B cell (primary cell): ENCODE results near the gene CLCA1. TPM values are rescaled to one million over a fixed set of nuclear protein-coding genes. Genes with fewer than 3 reads are reported as not detected.
"Not testable (repeated sequence)": the region's sequence is repeated elsewhere in the genome, so short reads cannot be mapped to it uniquely, and the experiment has no call there.

Source experiments
- ATAC-seq: fragments of 200-7000 bp; cut with Tn5 transposase; one replicate; pipeline ENCODE4 v1.10.0; 2021; ENCODE audit warnings: low read depth, mild to moderate bottlenecking, moderate number of reproducible peaks, moderate library complexity
- CTCF ChIA-PET: fragments of 350-600 bp; sonication (Branson Sonifier 250); formaldehyde crosslinking; loops from one replicate; lab custom pipeline; 2021; ENCODE audit warnings: antibody characterized with exemption, inconsistent platforms; lab: Charles Lee
- POLR2A ChIA-PET: fragments of 350-600 bp; sonication (Branson Sonifier 250); formaldehyde crosslinking; loops from one replicate; lab custom pipeline; 2021; ENCODE audit warnings: antibody characterized with exemption; lab: Charles Lee
- DNase-seq: peaks from one replicate; pipeline ENCODE4 v3.0.0; 2013
- H2AFZ ChIP-seq: 2 replicates; pipeline ENCODE4 v1.6.1; 2012; ENCODE audit warnings: mild to moderate bottlenecking, low read depth, low read length; ENCODE audit not compliant: insufficient read depth, poor library complexity, severe bottlenecking
- H3K27ac ChIP-seq, 2 donors: 1 replicate in 1 of 2; 2 replicates in 1 of 2; pipeline ENCODE4 v1.5.1; 2012 to 2013; ENCODE audit warnings: low read length in 2 of 2, mild to moderate bottlenecking in 2 of 2, moderate library complexity in 1 of 2
- H3K27me3 ChIP-seq, 4 experiments: fragments of 200-600 bp in 1 of 4; sonication (generic) in 1 of 4; replicated peaks in 1 of 4; 1 replicate in 2 of 4; 2 replicates in 2 of 4; pipeline versions ENCODE4 v1.6.1 to v1.7.0; 2013 to 2016; ENCODE audit warnings: low read length in 3 of 4, mild to moderate bottlenecking in 2 of 4, mixed read lengths in 1 of 4, moderate library complexity in 1 of 4; ENCODE audit not compliant: insufficient read depth in 4 of 4, control insufficient read depth in 3 of 4; ENCODE audit errors: control extremely low read depth in 1 of 4
- H3K36me3 ChIP-seq, 2 experiments: replicated peaks in 1 of 2; 1 replicate in 1 of 2; 2 replicates in 1 of 2; pipeline versions ENCODE4 v1.6.1 to v1.7.1; 2013; ENCODE audit warnings: low read length in 1 of 2; ENCODE audit not compliant: insufficient read depth in 2 of 2, control insufficient read depth in 1 of 2; ENCODE audit errors: control extremely low read depth in 1 of 2, extremely low read depth in 1 of 2
- H3K4me1 ChIP-seq, 2 donors: fragments of 200-600 bp in 1 of 2; sonication (generic) in 1 of 2; 1 replicate in 1 of 2; 2 replicates in 1 of 2; pipeline versions ENCODE4 v1.5.1 to v1.6.1; 2013 to 2017; ENCODE audit warnings: low read length in 2 of 2; ENCODE audit not compliant: control insufficient read depth in 2 of 2, insufficient read depth in 2 of 2
- H3K4me2 ChIP-seq: replicated peaks from 2 replicates; pipeline ENCODE3; 2012; ENCODE audit warnings: mild to moderate bottlenecking, low read depth, low read length; ENCODE audit not compliant: poor library complexity, severe bottlenecking
- H3K4me3 ChIP-seq, 5 experiments: fragments of 200-600 bp in 1 of 5; sonication (generic) in 1 of 5; 1 replicate in 3 of 5; 2 replicates in 2 of 5; pipeline versions ENCODE4 v1.5.1 to v1.7.0; 2011 to 2016; ENCODE audit warnings: low read length in 4 of 5, mild to moderate bottlenecking in 4 of 5, low read depth in 2 of 5, control low read depth in 1 of 5, moderate library complexity in 1 of 5; ENCODE audit not compliant: insufficient read depth in 1 of 5; ENCODE audit errors: control extremely low read depth in 1 of 5, extremely low read depth in 1 of 5
- H3K79me2 ChIP-seq: fragments of 200-600 bp; sonication (generic); one replicate; pipeline ENCODE4 v1.6.0; 2016; ENCODE audit warnings: low read length; ENCODE audit not compliant: control insufficient read depth, insufficient read depth
- H3K9ac ChIP-seq: fragments of 200-600 bp; sonication (generic); 2 replicates; pipeline ENCODE4 v1.6.1; 2017; ENCODE audit warnings: mild to moderate bottlenecking, low read length, moderate library complexity
- H3K9me3 ChIP-seq, 3 donors: one replicate each; pipeline versions ENCODE4 v1.6.1 to v1.7.1; 2013; ENCODE audit warnings: low read length in 2 of 3; ENCODE audit not compliant: control insufficient read depth in 2 of 3, insufficient read depth in 1 of 3; ENCODE audit errors: control extremely low read depth in 1 of 3
- H4K20me1 ChIP-seq: 2 replicates; pipeline ENCODE4 v1.6.0; 2012; ENCODE audit warnings: mild to moderate bottlenecking, low read length; ENCODE audit not compliant: insufficient read depth, control insufficient read depth, poor library complexity, severe bottlenecking
- H3K27ac Mint-ChIP-seq: one replicate; pipeline ENCODE4 v1.8.0; 2021; ENCODE audit warnings: mixed read lengths
- H3K27me3 Mint-ChIP-seq: one replicate; pipeline ENCODE4 v1.8.0; 2021; ENCODE audit warnings: mixed read lengths
- H3K4me1 Mint-ChIP-seq: one replicate; pipeline ENCODE4 v1.8.0; 2021; ENCODE audit warnings: mixed read lengths
- H3K4me3 Mint-ChIP-seq: one replicate; pipeline ENCODE4 v1.8.0; 2021; ENCODE audit warnings: mixed read lengths
- H3K9me3 Mint-ChIP-seq: one replicate; pipeline ENCODE4 v1.8.0; 2022; ENCODE audit warnings: mixed read lengths; ENCODE audit not compliant: insufficient read depth
- EZH2 ChIP-seq: IDR thresholded peaks from 2 replicates; pipeline ENCODE4 v1.6.1; 2012; ENCODE audit warnings: borderline replicate concordance, low read depth, mild to moderate bottlenecking, moderate library complexity, low read length; ENCODE audit not compliant: insufficient read depth, poor library complexity, severe bottlenecking
- WGBS: methylation state at CpG from one replicate; pipeline ENCODE4 v1.1.5; 2013; ENCODE audit warnings: missing lambda C conversion rate; ENCODE audit not compliant: insufficient coverage; 5-methylcytosine and 5-hydroxymethylcytosine counted together
- intact Hi-C: fragments of 100-400 bp; cut with micrococcal nuclease; formaldehyde crosslinking; loops from one replicate; pipeline ENCODE4 v1.10.0; 2022
- polyA plus RNA-seq: library from polyadenylated mRNA; depleted of rRNA; stranded (reverse); fragments of >200 nt; gene quantifications from 2 replicates; pipeline ENCODE4 v1.2.3, GENCODE V29; 2012
- total RNA-seq, 2 donors: library from RNA; stranded (reverse); fragments of 120-200 nt in 1 of 2; gene quantifications; 1 replicate in 1 of 2; 2 replicates in 1 of 2; pipeline versions ENCODE4 v1.2.3 to v1.2.4, GENCODE V29; 2013 to 2022
- TF ChIP-seq, protein P1 (sequence below): fragments of 200-600 bp; IDR thresholded peaks from one replicate; pipeline ENCODE4 v1.8.0; 2022; ENCODE audit warnings: antibody characterized with exemption, mild to moderate bottlenecking

Gene CLCA1
- total and polyA plus RNA-seq, 2 donors (not counting 1 experiment from before 2014, with no cell fraction given) = not detected

DNA sequence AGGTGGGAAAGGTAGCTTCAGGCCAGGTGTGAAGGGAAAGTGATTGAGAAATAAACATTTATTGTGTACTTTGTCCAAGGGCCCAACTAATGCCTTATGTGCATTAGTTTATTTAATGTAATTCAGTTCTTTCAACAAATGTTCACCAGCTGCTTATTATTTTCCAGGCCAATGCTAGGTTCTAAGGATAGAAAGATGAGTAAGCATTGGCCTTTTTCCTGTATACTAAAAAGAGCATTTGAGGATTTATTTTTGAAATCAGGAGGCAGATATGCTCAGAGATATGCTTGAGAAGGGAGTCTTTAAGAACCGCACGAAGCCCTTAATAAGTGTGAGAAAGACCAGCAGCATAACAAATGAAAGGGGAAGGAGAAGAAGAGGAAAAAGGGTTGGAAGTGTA, 32.0 kb downstream of the CLCA1 start:
- ATAC-seq (no peak), DNase-seq (no peak)
- no peaks in the 10 kb centered on the region for H3K9me3 ChIP-seq
- peaks cover 8% of the 10 kb centered on the region for H3K4me1 Mint-ChIP-seq
- no peaks in the 10 kb centered on the region for H3K36me3 ChIP-seq
- H3K4me1 ChIP-seq = peaks cover 0 to 21% of the 10 kb centered on the region in 2 donors
- H4K20me1 ChIP-seq = no peaks in the 10 kb centered on the region
- H3K4me3 Mint-ChIP-seq = no peak overlapping the region
- intact Hi-C loops = loop anchor here (1.0 to 5.0 kb wide), 3 partner anchors 116 to 332 kb away; partner anchors contain the start of gene SH3GLB1
- no peak overlapping the region for H3K4me3 ChIP-seq
- peaks cover 0 to 11% (median 4%) of the 10 kb centered on the region in 4 experiments for H3K27me3 ChIP-seq
- POLR2A ChIA-PET = no interaction called here
- no peak overlapping the region for H3K4me2 ChIP-seq
- WGBS = 88% methylated on average over 2 of the region's 2 CpGs
- no peak overlapping the region for H3K27ac ChIP-seq
- peaks cover 36% of the 10 kb centered on the region for H3K27me3 Mint-ChIP-seq
- peak overlapping the region; percentile 5 for H2AFZ ChIP-seq
- CTCF ChIA-PET = interaction anchor here (0.7 to 5.4 kb wide), 27 partner anchors 9 to 776 kb away, joined by 3 to 48 read pairs (median 5); partner anchors contain the start of gene ODF2L
- no peak overlapping the region for H3K27ac Mint-ChIP-seq
- H3K9ac ChIP-seq = no peak overlapping the region
- TF ChIP-seq, protein P1, sequence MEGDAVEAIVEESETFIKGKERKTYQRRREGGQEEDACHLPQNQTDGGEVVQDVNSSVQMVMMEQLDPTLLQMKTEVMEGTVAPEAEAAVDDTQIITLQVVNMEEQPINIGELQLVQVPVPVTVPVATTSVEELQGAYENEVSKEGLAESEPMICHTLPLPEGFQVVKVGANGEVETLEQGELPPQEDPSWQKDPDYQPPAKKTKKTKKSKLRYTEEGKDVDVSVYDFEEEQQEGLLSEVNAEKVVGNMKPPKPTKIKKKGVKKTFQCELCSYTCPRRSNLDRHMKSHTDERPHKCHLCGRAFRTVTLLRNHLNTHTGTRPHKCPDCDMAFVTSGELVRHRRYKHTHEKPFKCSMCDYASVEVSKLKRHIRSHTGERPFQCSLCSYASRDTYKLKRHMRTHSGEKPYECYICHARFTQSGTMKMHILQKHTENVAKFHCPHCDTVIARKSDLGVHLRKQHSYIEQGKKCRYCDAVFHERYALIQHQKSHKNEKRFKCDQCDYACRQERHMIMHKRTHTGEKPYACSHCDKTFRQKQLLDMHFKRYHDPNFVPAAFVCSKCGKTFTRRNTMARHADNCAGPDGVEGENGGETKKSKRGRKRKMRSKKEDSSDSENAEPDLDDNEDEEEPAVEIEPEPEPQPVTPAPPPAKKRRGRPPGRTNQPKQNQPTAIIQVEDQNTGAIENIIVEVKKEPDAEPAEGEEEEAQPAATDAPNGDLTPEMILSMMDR = no peak
- no peak for TF ChIP-seq EZH2
- no peaks in the 10 kb centered on the region for H3K9me3 Mint-ChIP-seq
- no peaks in the 10 kb centered on the region for H3K79me2 ChIP-seq

DNA sequence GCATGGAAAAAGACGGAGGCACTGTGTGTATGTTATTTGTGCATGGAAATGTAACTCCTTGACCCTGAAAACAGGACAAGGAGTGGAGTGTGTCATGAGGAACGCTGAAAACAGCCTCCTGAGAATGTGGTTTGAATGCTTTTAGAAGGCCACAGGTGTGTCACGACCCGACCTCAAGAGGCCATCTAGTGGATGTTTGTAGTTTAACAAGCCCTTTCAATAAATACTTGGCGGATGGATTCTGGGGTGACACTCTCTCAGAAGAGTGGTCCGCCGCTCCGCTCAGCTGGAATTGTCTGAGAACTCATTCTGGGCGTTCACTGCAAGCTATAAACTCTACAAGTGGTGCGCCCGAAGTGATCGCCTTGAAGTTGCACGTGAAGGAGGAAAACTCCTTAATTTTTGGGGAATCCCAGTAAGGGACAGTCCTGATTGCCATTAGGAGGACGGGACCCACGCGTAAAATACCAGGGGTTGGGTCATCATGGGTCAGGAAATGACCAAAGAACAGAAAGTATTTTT, 33.5 kb downstream of the CLCA1 start:
- peaks cover 27% of the 10 kb centered on the region for H3K27me3 Mint-ChIP-seq
- H3K9me3 ChIP-seq, H3K79me2 ChIP-seq, H4K20me1 ChIP-seq, H3K9me3 Mint-ChIP-seq, H3K27ac ChIP-seq, H3K36me3 ChIP-seq, POLR2A ChIA-PET, H3K4me1 Mint-ChIP-seq: not testable (repeated sequence)
- H3K4me3 Mint-ChIP-seq = peak overlapping the region; percentile 68
- peak overlapping the region; percentile 40 for H3K9ac ChIP-seq
- peak overlapping the region; percentile 42 for H3K4me2 ChIP-seq
- TF ChIP-seq, protein P1 = peak; percentile 65
- H3K27ac Mint-ChIP-seq = peak overlapping the region; percentile 37
- peaks cover 0 to 21% of the 10 kb centered on the region in 2 donors for H3K4me1 ChIP-seq
- peak overlapping the region; percentile 5 for H2AFZ ChIP-seq
- peak overlapping the region; percentile 11 to 55 (median 48) for H3K4me3 ChIP-seq
- CTCF ChIA-PET = interaction anchor here (0.5 to 5.4 kb wide), 28 partner anchors 9 to 257 kb away, joined by 3 to 48 read pairs (median 4); partner anchors contain the start of genes CLCA1, ODF2L and SH3GLB1
- DNase-seq (peak; percentile 70), ATAC-seq (peak; percentile 55)
- WGBS = 49% methylated on average over 12 of the region's 16 CpGs
- H3K27me3 ChIP-seq = peaks cover 0 to 11% (median 4%) of the 10 kb centered on the region in 4 experiments
- intact Hi-C loops = loop anchor here (1.0 to 5.0 kb wide), 2 partner anchors 122 to 330 kb away; no protein-coding TSS in a partner anchor
